ENCODE measurements around the gene CHST15. TPM values are rescaled to one million over a fixed set of nuclear protein-coding genes. Genes with fewer than 3 reads are reported as not detected.
"Not testable (repeated sequence)": the region's sequence is repeated elsewhere in the genome, so short reads cannot be mapped to it uniquely, and the experiment has no call there.

The CHST15 gene
- polyA plus RNA-seq, 1 experiment: 6.2 TPM

GRCh38 chr10:124037286-124037685, 56.1 kb downstream of the CHST15 start:
- CTCF ChIA-PET: interaction anchor here (1.7 kb wide), 1 partner anchor 8 kb away, joined by 4 read pairs; no protein-coding TSS in a partner anchor
- Histone ChIP-seq H3K36me3 (ENCODE audit: control insufficient read depth, insufficient read depth, low read length) (no peaks in the 10 kb centered on the region), H3K4me3 (ENCODE audit: low read depth, low read length) (no peak overlapping the region), H3K27me3 (ENCODE audit: control insufficient read depth, insufficient read depth, low read length) (no peaks in the 10 kb centered on the region)
- DNase-seq (ENCODE audit: low read depth): no peak
- TF ChIP-seq CTCF (IDR thresholded peaks at IDR 0.05; ENCODE audit: insufficient read depth, low read depth, low read length): no peak
- POLR2A ChIA-PET: no interaction called here

- ChIA-PET CTCF (interaction anchor here (1.7 kb wide), 1 partner anchor 9 kb away, joined by 4 read pairs; no protein-coding TSS in a partner anchor), POLR2A (no interaction called here)
- TF ChIP-seq CTCF (IDR thresholded peaks at IDR 0.05; ENCODE audit: insufficient read depth, low read depth, low read length): no peak
- H3K27me3 ChIP-seq (ENCODE audit: control insufficient read depth, insufficient read depth, low read length): no peaks in the 10 kb centered on the region
- no peaks in the 10 kb centered on the region for H3K36me3 ChIP-seq (ENCODE audit: control insufficient read depth, insufficient read depth, low read length)
- no peak for DNase-seq (ENCODE audit: low read depth)
- H3K4me3 ChIP-seq (ENCODE audit: low read depth, low read length): no peak overlapping the region
Measured at GRCh38 chr10:124036746-124037145, 56.7 kb downstream of the CHST15 start.

- CTCF ChIA-PET: interaction anchor here (0.6 to 1.7 kb wide), 3 partner anchors 9 to 362 kb away, joined by 3 to 4 read pairs (median 3); no protein-coding TSS in a partner anchor
- Histone ChIP-seq H3K36me3 (ENCODE audit: control insufficient read depth, insufficient read depth, low read length) (no peaks in the 10 kb centered on the region), H3K27me3 (ENCODE audit: control insufficient read depth, insufficient read depth, low read length) (no peaks in the 10 kb centered on the region), H3K4me3 (ENCODE audit: low read depth, low read length) (no peak overlapping the region)
- no peak for TF ChIP-seq CTCF (IDR thresholded peaks at IDR 0.05; ENCODE audit: insufficient read depth, low read depth, low read length)
- POLR2A ChIA-PET: no interaction called here
- no peak for DNase-seq (ENCODE audit: low read depth)
Measured at GRCh38 chr10:124035928-124036558, 57.4 kb downstream of the CHST15 start.

GRCh38 chr10:124035306-124035927, 58.0 kb downstream of the CHST15 start:
- ChIA-PET CTCF (interaction anchor here (0.6 to 1.7 kb wide), 3 partner anchors 8 to 363 kb away, joined by 3 to 4 read pairs (median 3); no protein-coding TSS in a partner anchor), POLR2A (no interaction called here)
- Histone ChIP-seq H3K36me3 (ENCODE audit: control insufficient read depth, insufficient read depth, low read length) (no peaks in the 10 kb centered on the region), H3K27me3 (ENCODE audit: control insufficient read depth, insufficient read depth, low read length) (no peaks in the 10 kb centered on the region), H3K4me3 (ENCODE audit: low read depth, low read length) (no peak overlapping the region)
- no peak for TF ChIP-seq CTCF (IDR thresholded peaks at IDR 0.05; ENCODE audit: insufficient read depth, low read depth, low read length)
- no peak for DNase-seq (ENCODE audit: low read depth)

- POLR2A ChIA-PET; H3K27me3 ChIP-seq (ENCODE audit: control insufficient read depth, insufficient read depth, low read length); DNase-seq (ENCODE audit: low read depth); CTCF ChIA-PET; H3K4me3 ChIP-seq (ENCODE audit: low read depth, low read length); H3K36me3 ChIP-seq (ENCODE audit: control insufficient read depth, insufficient read depth, low read length): not testable (repeated sequence)
Measured at GRCh38 chr10:124034576-124035305, 58.7 kb downstream of the CHST15 start.

All from BJ (cell line).